GM19239 (cell line): ENCODE results near the gene HSPA12B.

Source experiments
- DNase-seq: peaks from one replicate; pipeline ENCODE4 v3.0.0; 2011; ENCODE audit warnings: low spot score; ENCODE audit not compliant: insufficient read length
- FAIRE-seq: peaks from 2 replicates; lab custom pipeline; 2011; peaks lifted over from hg19 to GRCh38; lab: Jason Lieb, UNC

Gene HSPA12B

DNA sequence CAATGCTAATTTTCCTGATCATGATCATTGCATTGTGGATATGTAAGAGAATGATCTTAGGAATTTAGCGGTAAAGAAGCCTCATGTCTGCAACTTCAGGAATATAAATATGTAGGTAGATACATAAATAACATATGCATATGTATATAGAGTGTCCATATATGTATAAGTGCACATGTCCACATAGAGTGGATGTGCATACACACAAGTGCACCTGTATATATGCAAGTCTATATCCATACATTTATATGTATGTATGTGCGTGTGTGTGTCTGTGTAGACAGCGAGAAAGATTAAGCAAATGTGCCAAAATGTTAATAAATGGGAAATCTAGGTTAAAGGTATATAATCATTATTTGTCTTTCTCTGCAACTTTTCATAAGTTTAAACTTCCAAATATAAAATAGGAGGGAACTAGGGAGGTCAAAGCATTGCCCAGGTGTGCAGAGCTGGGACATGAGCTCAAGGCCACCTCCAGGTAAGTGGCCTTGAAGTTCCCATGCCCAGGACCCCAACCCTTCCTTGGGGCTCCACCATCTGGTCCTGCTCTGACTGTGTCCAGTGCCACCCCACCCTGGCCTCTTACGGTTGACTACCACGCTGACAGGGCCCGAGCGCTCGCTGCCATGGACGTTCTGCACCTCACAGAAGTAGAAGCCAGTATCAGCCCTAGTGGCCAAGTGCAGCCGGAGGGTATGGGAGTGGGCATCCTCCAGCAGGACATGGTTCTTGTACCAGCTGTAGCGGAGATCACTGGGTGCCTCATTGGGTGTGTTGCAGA lies 29.7 kb upstream of the HSPA12B start:
- DNase-seq = no peak
- no peak for FAIRE-seq

DNA sequence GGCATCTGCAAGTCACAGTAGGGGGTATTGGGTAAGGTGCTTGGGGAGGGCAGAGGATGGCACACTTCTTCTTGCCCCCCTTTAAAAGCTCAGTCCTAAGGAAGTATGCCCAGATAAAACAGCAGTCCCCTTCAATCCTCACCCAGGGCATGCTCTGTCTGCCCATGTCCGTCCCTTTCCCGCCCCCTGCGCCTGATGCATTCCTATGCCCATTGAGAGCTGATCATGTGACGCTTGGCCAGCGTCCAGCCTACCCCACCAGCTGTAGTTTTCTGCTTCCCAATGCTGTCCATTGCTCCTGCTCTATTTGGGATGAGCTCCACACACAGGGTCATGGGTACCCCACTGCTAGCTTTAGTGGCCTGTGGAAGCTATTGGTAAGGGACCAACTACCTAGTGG lies 28.4 kb upstream of the HSPA12B start:
- DNase-seq (no peak), FAIRE-seq (no peak)

DNA sequence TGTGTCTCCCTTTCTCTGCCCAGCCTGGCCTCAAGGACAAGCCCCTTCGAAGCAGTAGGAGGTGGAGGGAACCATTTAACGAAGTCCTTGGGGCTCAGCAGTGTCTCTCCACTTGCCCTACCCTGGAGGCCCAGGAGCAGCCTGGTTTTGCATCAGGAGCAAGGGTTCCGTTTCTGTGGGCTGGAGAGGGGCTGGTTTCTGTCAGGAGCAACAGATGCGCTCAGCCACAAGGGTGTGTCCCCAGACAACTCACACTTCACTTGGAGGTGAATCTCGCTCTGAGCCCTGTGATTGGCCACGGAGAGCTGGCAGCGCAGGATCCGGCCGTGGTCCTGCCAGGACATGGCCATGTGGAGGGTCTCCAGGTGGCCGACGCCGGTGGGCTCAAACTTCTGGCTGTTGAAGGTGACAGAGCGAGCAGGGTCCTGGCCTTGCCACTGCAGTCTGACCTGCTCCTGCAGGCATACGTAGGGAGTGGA lies 27.0 kb upstream of the HSPA12B start:
- FAIRE-seq (no peak), DNase-seq (no peak)

DNA sequence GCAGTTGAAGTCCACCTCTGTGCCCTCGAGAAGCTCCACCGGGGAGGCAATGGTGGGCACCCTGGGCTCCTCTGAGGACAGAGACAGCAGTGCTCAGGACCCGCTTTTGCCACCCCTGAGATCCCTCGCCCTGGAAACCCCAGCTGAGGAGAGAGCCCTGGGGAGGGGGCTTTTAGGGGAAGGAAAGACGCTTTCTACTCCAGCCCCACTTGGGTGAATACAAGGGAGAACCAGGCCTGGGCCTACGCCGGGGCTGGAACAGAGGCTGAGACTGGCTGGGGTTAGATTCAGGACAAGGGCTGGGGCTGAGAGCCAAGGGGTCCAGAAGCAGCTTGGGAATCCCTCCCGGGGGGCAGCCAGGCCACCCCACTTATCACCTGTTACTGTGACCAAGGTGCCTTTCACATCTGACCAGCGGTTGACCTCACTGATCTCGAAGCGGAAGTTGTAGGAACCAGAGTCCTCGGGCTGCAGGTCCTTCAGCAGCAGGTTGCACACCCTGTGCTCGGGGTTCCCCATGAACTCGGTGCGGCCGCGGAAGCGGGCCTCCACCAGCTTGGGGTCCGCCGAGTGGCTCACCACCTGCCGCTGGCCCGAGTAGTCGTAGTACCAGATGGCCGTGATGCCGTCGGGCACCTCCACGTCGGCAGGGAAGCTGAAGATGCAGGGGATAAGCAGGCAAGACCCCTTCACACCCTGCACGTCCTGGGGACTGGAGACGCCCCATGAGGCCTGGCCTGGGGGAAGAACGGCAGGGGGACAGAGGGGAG lies 26.3 kb upstream of the HSPA12B start:
- FAIRE-seq (no peak), DNase-seq (no peak)

DNA sequence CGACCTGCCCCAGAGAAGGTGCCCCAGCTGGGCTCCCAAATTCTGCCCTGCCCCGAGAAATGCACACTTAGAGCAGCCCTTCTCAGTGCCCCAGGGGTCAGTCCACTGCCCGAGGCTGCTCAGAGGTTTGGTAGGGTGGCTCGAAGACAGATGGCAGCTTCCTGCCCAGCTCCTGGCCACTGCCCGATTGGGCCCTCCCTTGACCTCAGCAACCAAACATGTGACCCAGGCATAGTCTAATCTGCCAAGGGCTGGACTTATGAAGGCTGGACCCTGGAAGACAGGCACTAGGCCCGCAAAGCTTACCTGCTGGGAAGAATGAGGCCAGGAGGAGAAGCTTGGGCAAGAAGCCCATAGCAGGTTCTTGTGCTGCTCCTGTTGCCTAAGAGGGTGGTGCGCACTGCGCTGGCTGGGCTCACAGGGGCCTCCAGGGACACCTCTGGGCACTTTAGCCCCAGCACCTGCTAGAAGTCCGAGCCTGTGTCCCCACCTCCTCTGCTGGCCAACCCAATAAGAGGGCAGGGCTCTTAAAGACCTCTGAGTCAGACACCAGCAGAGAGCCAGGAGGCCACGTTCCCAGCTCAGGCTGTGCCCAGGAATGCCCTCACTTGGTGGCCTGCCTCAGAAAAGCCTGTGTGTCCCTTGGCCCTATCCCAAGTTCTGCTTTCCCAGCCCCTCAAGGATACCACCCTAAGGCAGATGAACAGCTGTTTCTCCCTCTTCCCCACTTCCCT lies 25.5 kb upstream of the HSPA12B start:
- no peak for DNase-seq
- no peak for FAIRE-seq

DNA sequence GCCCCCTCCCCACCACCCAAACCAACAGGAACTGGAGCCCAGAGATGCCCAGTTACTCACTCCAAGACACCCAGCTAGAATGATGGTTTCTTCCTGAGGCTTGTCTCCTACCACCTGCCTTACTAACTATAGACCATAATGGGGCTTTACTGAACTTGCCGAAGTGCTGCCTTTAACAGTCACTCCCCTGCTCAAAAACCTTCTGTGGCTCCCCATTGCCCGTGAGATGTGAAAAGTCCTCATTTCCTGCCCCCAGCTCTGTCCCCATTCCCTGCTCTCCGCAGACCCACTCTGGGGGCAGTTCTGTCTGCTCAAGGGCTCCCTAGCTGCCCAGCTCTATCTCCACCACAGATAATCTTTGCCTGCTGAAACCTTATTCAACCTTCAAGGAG lies 25.0 kb upstream of the HSPA12B start:
- no peak for FAIRE-seq
- no peak for DNase-seq

DNA sequence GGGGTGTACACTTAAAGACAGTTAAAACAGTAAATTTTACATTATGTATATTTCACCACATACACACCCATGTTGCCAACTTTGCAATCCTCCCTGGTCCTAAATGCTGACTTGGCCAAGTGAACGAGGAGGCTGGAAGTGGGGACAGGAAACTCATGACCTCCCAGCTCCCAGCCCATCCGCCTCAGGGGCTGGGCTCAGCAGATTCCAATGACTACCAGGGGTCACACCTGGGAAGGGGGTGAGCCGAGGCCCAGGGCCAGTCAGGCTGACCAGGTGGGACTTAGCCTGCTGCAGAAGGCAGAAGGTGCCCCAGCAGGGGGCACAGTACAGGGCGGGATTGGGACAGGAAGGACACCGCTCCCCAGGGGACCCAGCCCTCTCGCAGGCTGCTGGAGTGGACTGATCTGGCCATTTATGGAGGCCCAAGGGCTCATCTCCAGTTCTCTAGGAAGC lies 22.4 kb upstream of the HSPA12B start:
- no peak for FAIRE-seq

DNA sequence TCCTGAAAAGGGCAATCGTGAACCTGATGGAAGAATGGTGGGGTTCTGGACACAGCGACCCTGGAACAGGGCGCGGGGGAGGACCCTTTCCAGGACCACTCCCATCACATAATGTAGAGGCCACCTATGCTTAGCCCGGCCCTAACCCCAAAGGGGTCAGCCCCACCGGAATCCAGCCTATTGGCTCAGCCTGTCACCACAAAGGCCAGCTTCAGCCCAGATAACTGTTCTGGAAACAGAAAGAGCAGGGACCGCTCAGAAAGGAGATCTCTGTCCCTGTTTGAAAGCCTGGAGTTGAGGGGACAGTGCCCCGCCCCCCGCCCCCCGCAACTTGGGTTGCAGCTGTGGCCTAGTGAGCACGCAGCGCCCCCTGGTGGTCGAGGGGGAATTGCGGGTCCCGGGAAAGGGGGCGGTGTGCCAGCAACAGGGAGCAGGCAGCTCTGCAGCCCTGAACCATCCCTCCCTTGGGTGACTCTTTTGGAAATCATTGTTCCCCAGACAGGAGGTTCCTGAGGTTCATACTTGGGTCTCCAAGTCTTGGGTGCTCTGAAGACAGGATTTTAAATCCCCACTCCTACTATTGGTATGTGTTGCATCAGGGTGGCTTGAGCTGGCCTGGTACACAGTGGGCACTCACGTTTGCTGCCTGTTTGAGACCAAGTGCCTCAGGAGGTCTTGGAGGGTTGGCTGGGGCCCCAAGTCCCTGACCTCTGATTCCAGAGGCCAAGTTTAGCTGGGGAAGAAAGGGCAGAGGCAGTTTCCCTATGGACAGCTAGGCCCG lies 21.6 kb upstream of the HSPA12B start:
- FAIRE-seq (peak; percentile 53), DNase-seq (peak; percentile 81)

More for the DNA sequence above, 22.4 kb upstream of the HSPA12B start:
- DNase-seq = no peak

DNA sequence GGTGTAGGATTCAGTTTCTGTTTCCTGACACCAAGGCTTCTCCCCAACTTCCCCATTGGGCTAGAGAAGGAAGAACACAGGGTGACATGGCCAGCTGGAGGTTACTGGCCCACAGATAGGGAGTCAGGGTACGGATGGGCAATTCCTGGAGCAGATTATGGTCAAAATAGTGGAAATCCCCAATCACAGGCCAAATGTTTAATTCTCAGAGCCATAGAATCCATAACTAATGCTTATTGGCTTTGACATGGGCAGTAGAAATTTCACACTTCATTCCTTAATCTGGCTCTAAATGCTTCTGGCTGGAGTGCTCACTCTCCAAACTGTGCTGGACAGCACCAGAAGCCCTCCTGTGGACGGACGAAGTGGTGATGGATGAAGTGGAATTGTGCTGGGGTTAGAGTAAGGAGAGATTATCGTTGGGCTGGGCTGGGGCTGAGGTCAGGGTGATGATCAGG lies 21.0 kb upstream of the HSPA12B start:
- FAIRE-seq = no peak
- no peak for DNase-seq

DNA sequence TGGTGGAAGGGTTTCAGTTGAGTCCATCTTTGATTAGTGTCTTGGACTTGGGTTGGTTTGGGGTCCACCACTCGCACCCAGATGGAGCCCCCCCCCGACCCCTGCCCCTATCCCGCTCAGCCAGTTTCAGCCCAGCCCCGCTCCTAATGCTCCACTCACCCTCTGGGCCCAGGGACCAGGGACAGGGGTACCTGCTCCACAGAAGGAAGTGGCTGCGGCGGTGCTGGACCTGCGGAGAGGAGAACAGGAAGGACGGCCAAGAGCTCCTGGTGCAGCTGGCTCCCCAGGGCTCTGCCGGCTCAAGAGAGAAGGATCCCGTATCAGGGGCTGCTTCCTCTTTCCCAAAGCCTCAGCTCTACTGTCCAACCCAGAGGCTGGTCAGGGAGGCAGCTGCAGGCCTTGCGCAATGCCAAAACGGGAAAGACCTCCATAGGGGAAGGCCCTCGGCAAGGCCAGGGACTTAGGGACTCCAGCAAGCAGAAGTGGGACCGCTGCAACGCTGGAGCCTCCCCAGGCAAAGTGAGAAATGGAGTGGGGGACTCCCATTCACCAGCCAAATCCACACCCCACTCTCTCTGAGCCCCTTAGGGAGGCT lies 20.1 kb upstream of the HSPA12B start, which contains the start of gene SIGLEC1:
Gene SIGLEC1, minus strand, starts transcription at position 322 of the 595 bp plus-strand sequence. CDS start 5,472 bp downstream, outside the sequence.
- DNase-seq = no peak
- no peak for FAIRE-seq

DNA sequence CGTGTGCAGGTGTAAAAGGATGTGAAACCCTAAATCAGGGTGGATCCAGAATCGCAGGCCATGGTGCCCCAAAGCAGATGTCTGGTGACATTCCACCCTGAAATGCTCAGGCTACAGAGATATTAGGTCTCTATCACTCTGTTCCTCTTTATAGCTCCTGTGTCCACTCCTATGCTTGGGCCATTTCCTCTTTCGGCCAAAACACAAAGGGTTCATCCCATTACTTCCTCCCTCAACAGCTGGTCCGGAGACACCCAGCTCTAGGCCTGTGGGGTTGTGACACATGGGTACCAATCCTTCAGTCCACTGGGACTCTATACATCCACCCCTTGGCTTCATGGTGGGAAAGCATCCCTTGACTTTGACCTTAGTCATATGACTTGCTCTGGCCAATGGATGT lies 18.4 kb upstream of the HSPA12B start:
- FAIRE-seq (no peak), DNase-seq (no peak)

DNA sequence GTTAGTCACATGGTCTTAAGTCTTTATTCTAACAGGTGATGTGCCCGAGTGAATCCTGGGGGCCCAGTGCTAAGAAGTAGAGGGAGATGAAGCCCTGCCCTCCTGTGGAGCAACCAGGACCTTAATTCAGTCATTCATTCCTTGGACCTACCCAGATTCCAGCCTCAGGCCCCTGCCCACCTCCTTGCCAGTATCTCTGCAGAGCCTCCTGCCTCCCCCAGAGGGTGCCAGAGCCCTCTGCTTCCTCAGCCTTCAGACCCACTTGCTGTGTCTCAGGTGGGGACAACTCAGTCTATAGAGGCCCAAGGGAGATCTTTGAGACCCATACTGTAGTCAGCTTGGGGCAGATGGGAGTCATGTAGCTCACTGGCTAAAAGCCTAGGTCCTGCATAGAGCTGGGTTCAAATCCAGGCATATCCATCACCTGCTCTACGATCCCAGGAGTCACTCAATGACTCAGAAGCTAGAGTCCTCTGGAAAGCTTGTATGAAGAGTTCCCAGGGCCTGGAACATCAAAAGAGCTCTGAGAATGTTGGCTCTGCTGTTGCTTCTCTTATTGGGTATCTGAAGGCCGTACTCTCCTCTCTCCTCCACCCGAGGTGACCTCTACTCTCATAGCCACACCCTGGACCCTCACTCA lies 16.2 kb upstream of the HSPA12B start:
- no peak for DNase-seq
- FAIRE-seq = peak; percentile 72

DNA sequence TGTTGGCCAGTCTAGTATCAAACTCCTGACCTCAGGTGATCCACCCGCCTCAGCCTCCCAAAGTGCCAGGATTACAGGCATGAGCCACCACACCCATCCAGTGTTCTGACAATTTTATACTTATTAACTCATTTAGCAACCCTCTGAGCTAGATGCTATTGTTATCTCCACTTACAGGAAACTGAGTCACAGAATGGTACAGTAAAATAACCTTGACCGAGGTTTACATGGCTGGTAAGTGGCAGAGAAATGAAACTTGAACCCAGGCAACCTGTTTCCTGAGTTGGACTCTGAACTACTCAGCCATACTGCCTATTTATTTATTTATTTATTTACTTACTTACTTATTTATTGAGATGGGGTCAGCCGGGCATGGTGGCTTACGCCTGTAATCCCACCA lies 13.4 kb upstream of the HSPA12B start:
- DNase-seq = no peak
- FAIRE-seq = no peak

DNA sequence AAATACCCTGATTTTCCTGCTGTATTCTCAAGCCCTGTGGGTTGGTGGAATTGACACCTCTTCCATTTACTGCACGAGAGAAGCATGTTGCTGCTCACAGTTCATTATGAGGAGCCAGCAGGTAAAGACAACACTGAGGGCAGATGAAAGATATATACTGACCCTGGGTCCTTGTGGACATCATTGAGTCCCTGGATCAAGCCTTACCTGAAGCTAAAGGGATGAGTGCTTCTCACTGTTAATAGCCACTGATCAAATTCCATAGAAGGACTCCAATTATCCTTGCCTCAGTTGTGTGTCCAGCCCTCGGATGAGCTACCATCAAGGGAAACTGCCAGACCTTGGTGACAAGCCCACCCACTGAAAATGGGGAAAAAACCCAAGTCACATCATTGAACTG lies 12.4 kb upstream of the HSPA12B start:
- FAIRE-seq (no peak), DNase-seq (no peak)

DNA sequence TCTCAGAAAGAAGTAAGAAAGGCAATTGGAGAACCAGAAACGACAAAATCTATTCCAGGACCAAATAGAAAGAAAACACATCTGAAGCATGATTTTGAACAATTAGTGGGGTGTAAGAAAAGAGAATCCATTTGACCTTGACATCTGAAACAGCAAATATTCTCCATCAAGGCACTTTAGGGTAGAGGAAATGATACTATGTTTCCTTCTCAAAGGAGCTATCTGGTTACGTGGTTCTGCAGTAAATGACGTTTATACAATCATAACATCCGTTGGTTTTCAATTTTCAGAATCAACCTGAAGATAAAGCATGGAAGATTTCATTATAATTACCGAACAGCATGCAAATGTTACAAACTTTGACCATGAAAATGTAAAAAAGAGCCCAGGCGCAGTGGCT lies 11.9 kb upstream of the HSPA12B start:
- DNase-seq = no peak
- FAIRE-seq = no peak

DNA sequence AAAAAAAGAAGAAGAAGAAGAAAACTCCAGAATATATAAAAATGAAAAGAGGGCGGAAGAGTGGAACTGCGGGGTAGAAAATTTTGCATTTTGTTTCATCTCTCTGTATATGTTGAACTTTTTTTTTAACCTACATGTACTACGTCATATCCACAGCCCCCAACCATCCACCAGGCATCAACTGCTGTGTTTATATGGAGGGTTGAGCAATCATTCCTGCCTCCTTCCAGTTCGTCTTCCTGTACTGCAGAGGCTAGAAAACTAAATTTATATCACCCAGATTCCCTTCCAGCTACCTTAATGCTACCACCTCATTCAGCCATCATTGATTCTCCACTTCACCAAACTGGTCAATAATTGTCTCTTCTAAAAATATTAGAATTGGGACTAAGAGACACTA lies 10.6 kb upstream of the HSPA12B start:
- no peak for DNase-seq
- no peak for FAIRE-seq

DNA sequence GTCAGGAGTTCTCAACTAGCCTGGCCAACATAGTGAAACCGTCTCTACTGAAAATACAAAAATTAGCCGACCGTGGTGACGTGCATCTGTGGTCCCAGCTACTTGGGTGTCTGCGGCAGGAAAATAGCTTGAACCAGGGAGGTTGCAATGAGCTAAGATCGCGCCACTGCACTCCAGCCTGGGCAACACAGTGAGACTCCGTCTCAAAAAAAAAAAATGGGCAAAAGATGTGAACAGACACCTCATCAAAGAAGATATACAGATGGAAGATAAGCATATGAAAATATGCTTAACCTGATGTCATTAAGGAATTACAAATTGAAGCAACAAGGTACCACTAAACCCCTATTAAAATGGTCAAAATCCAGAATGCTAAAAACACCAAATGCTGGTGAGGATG lies 9.2 kb upstream of the HSPA12B start:
- no peak for FAIRE-seq
- no peak for DNase-seq

DNA sequence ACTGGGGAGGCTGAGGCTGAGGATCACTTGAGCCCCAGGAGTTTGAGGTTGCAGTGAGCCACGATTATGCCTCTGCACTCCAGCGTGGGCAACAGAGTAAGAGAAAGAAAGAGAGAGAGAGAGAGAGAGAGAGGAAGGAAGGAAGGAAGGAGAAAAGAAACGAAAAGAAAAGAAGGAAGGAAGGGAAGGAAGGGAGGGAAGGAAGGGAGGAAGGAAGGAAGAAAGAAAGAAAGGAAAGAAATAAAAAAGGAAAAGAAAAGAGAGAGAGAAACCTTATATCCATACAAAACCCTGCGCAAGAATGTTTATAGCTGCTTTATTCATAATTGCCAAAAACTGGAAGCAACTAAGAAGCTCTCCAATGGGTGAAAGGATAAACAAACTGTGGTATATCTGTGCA lies 8.1 kb upstream of the HSPA12B start:
- DNase-seq = no peak
- no peak for FAIRE-seq

DNA sequence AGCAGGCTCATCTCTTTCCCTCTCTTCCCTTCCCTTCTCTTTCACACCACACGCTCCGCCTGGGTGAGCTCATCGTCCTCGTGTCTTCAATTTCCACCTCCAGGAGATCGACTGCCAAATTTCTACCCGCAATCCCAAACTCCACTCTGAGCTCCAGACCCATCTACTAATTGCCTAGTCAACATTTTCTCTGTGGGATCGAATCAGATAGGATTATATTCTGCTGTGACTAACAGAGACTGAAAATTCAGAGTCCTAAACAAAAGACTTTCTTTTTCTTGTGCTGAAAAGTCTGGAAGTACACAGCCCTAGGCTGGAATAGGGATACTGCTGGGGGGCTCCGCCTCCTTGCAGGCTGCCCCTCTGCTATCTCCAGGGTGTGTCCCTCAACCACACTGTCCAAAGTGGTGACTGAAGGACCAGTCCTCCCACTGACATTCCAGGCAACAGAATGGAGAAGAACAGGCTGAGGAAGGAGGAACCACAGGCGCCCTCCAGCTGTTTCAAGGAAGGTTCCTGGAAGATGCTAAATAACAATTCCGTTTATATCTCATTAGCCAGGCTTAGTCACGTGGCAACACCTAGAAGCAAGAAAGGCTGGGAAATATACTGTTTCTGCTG lies 5.0 kb upstream of the HSPA12B start:
- no peak for FAIRE-seq
- DNase-seq = no peak
